Breast epithelium (tissue), 4 donors: ENCODE data around the gene STXBP3. TPM values are rescaled to one million over a fixed set of nuclear protein-coding genes. Genes with fewer than 3 reads are reported as not detected.

ENCODE experiments used
- DNase-seq, 2 donors: peaks; one replicate each; pipeline ENCODE4 v3.0.0-alpha.2; 2019; ENCODE audit warnings: low spot score in 2 of 2
- H3K27ac ChIP-seq, 2 donors: fragments of 200-600 bp; sonication (generic) in 1 of 2; one replicate each; pipeline ENCODE4 v1.5.1; 2016 to 2019; ENCODE audit warnings: mild to moderate bottlenecking in 1 of 2
- H3K27me3 ChIP-seq, 2 donors: fragments of 200-600 bp; sonication (generic) in 1 of 2; one replicate each; pipeline versions ENCODE4 v1.5.1 to v1.6.0; 2017 to 2019; ENCODE audit warnings: control low read depth in 1 of 2, mild to moderate bottlenecking in 1 of 2
- H3K36me3 ChIP-seq: fragments of 200-600 bp; one replicate; pipeline ENCODE4 v1.5.1; 2019
- H3K4me1 ChIP-seq, 2 donors: fragments of 200-600 bp; sonication (generic); one replicate each; pipeline ENCODE4 v1.5.1; 2016 to 2019; ENCODE audit warnings: control low read depth in 1 of 2
- H3K4me3 ChIP-seq, 3 donors: fragments of 200-600 bp; sonication (generic); 1 replicate in 2 of 3; 2 replicates in 1 of 3; pipeline ENCODE4 v1.5.1; 2016 to 2019; ENCODE audit warnings: mild to moderate bottlenecking in 3 of 3, moderate library complexity in 2 of 3
- H3K9me3 ChIP-seq, 2 donors: fragments of 200-600 bp; sonication (generic) in 1 of 2; one replicate each; pipeline ENCODE4 v1.5.1; 2016 to 2019; ENCODE audit warnings: control low read depth in 1 of 2
- CTCF ChIP-seq, 3 donors: fragments of 450-650 bp; IDR thresholded peaks; one replicate each; pipeline ENCODE4 v1.5.1; 2016 to 2017; ENCODE audit warnings: antibody characterized with exemption in 3 of 3, mild to moderate bottlenecking in 3 of 3, moderate library complexity in 3 of 3
- POLR2A ChIP-seq: fragments of 450-650 bp; IDR thresholded peaks from one replicate; pipeline ENCODE4 v1.6.1; 2016; ENCODE audit warnings: antibody characterized with exemption, mild to moderate bottlenecking, moderate library complexity
- POLR2AphosphoS5 ChIP-seq, 3 donors: sonication (generic); formaldehyde crosslinking; IDR thresholded peaks; one replicate each; pipeline ENCODE4 v1.6.1; 2017; ENCODE audit warnings: antibody characterized with exemption in 3 of 3
- intact Hi-C: fragments of 100-400 bp; cut with DNase I; formaldehyde crosslinking; loops from one replicate; pipeline ENCODE4 v1.15.1; 2023; ENCODE audit warnings: low total_unique reads
- total RNA-seq, 3 donors: library from RNA; depleted of rRNA; stranded (reverse); fragments of >200 nt; gene quantifications; one replicate each; pipeline ENCODE4 v1.1.0, GENCODE V29; 2016

Gene STXBP3
- total RNA-seq, 3 donors from 2014 or later = 62.6 to 127 (median 79.5) TPM

GRCh38 chr1:108703939-108704338 lies 42.5 kb upstream of the STXBP3 start:
- TF ChIP-seq POLR2A (no peak), POLR2AphosphoS5 (IDR thresholded peaks at IDR 0.05) (no peak), CTCF (IDR thresholded peaks at IDR 0.05) (no peak)
- no peak for DNase-seq
- Histone ChIP-seq H3K27me3 (no peaks in the 10 kb centered on the region), H3K36me3 (no peaks in the 10 kb centered on the region), H3K9me3 (no peaks in the 10 kb centered on the region), H3K27ac (no peak overlapping the region), H3K4me1 (no peaks in the 10 kb centered on the region), H3K4me3 (no peak overlapping the region)
- intact Hi-C loops = no loop called here

DNA sequence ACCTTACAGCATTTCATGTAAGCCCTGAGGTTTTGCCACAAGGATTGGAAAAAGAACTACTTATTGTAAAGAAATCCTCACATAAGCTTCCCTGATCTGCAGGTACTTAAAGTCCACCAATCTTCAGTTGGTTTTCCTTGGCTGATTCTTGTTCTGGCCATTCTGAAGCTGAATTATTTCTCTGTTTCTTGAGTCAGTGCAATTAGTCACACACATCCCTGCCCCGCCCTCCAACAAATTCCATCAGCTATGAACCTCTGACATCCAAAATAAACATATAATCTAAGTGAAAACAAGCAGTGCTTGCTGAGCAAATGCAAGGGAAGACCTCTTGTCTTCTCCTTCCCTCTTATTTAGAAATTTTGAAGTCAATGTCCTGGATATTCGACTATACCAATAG lies 42.0 kb upstream of the STXBP3 start:
- no peaks in the 10 kb centered on the region for H3K27me3 ChIP-seq
- DNase-seq = no peak
- H3K27ac ChIP-seq = no peak overlapping the region
- no peak for TF ChIP-seq CTCF (IDR thresholded peaks at IDR 0.05)
- TF ChIP-seq POLR2A = no peak
- TF ChIP-seq POLR2AphosphoS5 (IDR thresholded peaks at IDR 0.05) = no peak
- no peak overlapping the region for H3K4me3 ChIP-seq
- no peaks in the 10 kb centered on the region for H3K4me1 ChIP-seq
- H3K36me3 ChIP-seq = no peaks in the 10 kb centered on the region
- H3K9me3 ChIP-seq = no peaks in the 10 kb centered on the region
- intact Hi-C loops = no loop called here

DNA sequence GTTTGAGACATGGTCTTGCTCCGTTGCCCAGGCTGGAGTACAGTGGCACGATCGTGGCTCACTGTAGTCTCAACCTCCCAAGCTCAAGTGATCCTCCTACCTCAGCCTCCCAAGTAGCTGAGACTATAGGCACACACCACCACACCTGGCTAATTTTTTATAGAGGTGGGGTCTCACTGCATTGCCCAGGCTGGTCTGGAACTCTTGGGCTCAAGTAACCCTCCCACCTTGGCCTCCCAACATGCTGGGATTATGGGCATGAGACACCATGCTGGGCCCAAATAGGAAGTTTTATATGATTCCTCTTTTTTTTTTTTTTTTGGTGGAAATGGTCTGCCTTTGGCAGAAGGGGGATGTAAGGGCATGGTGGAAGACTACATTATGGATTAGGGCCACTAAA lies 39.8 kb upstream of the STXBP3 start:
- Histone ChIP-seq H3K4me1 (no peaks in the 10 kb centered on the region), H3K9me3 (no peaks in the 10 kb centered on the region), H3K36me3 (no peaks in the 10 kb centered on the region), H3K27me3 (no peaks in the 10 kb centered on the region), H3K27ac (no peak overlapping the region), H3K4me3 (no peak overlapping the region)
- TF ChIP-seq CTCF (IDR thresholded peaks at IDR 0.05) (no peak), POLR2A (no peak), POLR2AphosphoS5 (IDR thresholded peaks at IDR 0.05) (no peak)
- intact Hi-C loops = no loop called here
- DNase-seq = no peak

DNA sequence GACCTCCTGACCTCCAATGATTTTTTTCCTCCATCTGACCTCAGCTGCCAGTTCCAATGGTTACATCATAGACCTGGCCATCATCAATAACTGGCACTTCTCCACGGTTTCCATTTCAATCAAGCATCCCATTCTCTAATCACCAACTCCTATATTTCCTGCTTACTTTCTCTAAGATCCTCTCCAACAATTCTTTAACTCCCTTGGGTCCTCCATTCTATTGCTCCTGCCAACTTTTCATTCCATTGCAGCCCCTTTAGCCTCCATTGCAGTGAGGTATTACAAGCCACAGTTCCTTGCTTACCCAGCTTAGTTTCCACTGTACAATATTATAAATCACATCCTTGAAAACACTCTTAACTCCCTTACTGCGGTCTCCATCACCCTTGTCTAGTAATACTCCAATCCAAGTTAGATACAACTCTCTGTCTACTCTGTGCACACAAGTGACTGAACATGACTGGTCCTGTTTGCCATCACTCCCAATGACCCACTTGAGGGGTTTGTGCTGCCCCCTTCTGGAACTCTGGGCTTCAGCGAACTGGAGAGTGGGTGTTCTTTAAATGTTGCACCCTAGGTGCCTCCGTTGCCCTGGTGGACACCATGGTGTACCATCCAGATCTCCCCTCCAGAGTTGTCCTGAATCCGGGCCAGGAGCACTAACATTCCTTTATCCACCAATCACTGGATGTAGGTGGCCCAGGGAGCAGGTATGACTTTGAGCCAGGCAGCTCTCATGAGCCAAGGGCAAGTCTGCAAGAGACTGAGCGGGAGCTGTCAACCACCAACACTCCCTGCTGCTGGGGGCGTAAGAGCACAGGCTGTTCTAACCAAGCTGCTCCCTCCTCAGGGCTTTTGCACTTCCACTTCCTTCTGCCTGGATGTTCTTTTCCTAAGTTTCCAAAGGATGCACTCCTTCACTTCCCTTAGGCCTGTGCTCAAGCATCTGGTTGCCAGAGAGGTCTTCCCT lies 37.5 kb upstream of the STXBP3 start:
- DNase-seq = no peak
- TF ChIP-seq CTCF (IDR thresholded peaks at IDR 0.05) (no peak), POLR2A (no peak), POLR2AphosphoS5 (IDR thresholded peaks at IDR 0.05) (no peak)
- no peaks in the 10 kb centered on the region for H3K27me3 ChIP-seq
- no peak overlapping the region for H3K4me3 ChIP-seq
- H3K36me3 ChIP-seq = no peaks in the 10 kb centered on the region
- no peaks in the 10 kb centered on the region for H3K9me3 ChIP-seq
- H3K4me1 ChIP-seq = no peaks in the 10 kb centered on the region
- no peak overlapping the region for H3K27ac ChIP-seq
- intact Hi-C loops = no loop called here

DNA sequence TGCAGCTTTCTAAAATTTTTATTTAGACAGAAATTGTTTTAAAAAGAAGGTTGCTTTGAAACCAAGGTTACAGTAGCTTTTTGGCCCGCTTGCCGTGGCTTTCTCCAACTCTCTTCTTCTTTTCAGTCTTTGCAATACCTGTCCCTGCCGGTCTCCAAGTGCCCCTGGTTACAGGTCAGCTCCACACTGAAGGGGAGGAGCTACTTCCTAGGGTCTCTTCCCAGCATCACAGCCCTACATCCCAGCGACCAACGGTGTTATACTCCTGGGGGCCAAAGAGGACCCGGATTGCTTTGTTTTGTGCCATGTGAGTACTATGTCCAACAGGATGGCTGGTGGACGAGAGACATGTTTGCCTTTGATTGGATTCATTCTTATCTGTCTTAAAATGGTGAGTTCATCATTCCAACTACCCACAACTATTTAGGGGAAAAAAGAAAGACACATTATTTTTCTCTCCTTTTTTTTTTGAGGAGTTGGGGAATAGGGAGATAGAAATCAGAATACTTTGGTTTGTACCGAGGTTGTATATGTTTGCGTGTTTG lies 33.8 kb upstream of the STXBP3 start, which contains the start of gene FNDC7:
Gene FNDC7 (plus strand): TSS at position 303 of the 545 bp plus-strand sequence. CDS start 26 bp downstream, at position 329.
- H3K4me1 ChIP-seq = no peaks in the 10 kb centered on the region
- no peak for TF ChIP-seq POLR2AphosphoS5 (IDR thresholded peaks at IDR 0.05)
- no peak for TF ChIP-seq CTCF (IDR thresholded peaks at IDR 0.05)
- no peak for TF ChIP-seq POLR2A
- no peaks in the 10 kb centered on the region for H3K27me3 ChIP-seq
- no peak within 1 kb of the TSS for H3K27ac ChIP-seq
- intact Hi-C loops = no loop called here
- no peaks in the 10 kb centered on the region for H3K9me3 ChIP-seq
- H3K36me3 ChIP-seq = no peaks in the 10 kb centered on the region
- no peak within 1 kb of the TSS for H3K4me3 ChIP-seq
- DNase-seq = no peak
